Kidney (tissue), 14 donors: ENCODE measurements around the gene PGA3. TPM values are rescaled to one million over a fixed set of nuclear protein-coding genes. Genes with fewer than 3 reads are reported as not detected.

Source experiments
- DNase-seq, 5 donors: peaks; one replicate each; pipeline ENCODE4 v3.0.0-alpha.2; 2013 to 2020
- FAIRE-seq: peaks from 2 replicates; lab custom pipeline; 2012; peaks lifted over from hg19 to GRCh38; lab: Jason Lieb, UNC
- H3K27ac ChIP-seq, 2 donors: one replicate each; pipeline ENCODE4 v1.7.0; 2013; ENCODE audit warnings: low read depth in 2 of 2, low read length in 2 of 2, inconsistent platforms in 1 of 2
- H3K27me3 ChIP-seq: one replicate; pipeline ENCODE4 v1.7.1; 2013; ENCODE audit warnings: low read length, inconsistent platforms; ENCODE audit not compliant: control insufficient read depth, insufficient read depth
- H3K36me3 ChIP-seq, 3 donors: one replicate each; pipeline versions ENCODE4 v1.7.0 to v1.7.1; 2013; ENCODE audit warnings: low read length in 3 of 3, control low read depth in 1 of 3, inconsistent platforms in 1 of 3; ENCODE audit not compliant: insufficient read depth in 3 of 3, control insufficient read depth in 2 of 3
- H3K4me1 ChIP-seq, 3 donors: one replicate each; pipeline versions ENCODE4 v1.7.0 to v1.7.1; 2013; ENCODE audit warnings: low read length in 3 of 3, inconsistent platforms in 1 of 3, low read depth in 1 of 3; ENCODE audit not compliant: control insufficient read depth in 2 of 3, insufficient read depth in 2 of 3
- H3K4me3 ChIP-seq, 3 donors: one replicate each; pipeline versions ENCODE4 v1.7.0 to v1.8.1; 2013; ENCODE audit warnings: low read length in 3 of 3, control low read depth in 1 of 3, inconsistent platforms in 1 of 3
- H3K9ac ChIP-seq, 3 donors: one replicate each; pipeline versions ENCODE4 v1.7.0 to v1.7.1; 2013; ENCODE audit warnings: low read length in 3 of 3, control low read depth in 1 of 3, inconsistent platforms in 1 of 3
- H3K9me3 ChIP-seq, 3 donors: one replicate each; pipeline versions ENCODE4 v1.7.0 to v1.7.1; 2013; ENCODE audit warnings: low read length in 3 of 3, control low read depth in 1 of 3, inconsistent platforms in 1 of 3; ENCODE audit not compliant: control insufficient read depth in 2 of 3, insufficient read depth in 1 of 3
- CTCF ChIP-seq: IDR thresholded peaks from 3 replicates; pipeline ENCODE4 v1.5.1; 2012; ENCODE audit warnings: mild to moderate bottlenecking, moderate library complexity, borderline replicate concordance; ENCODE audit not compliant: insufficient read depth; ENCODE audit errors: extremely low read depth
- intact Hi-C: fragments of 100-400 bp; cut with DNase I; formaldehyde crosslinking; loops from one replicate; pipeline ENCODE4 v1.11.1; 2022
- polyA plus RNA-seq: library from polyadenylated mRNA; stranded (reverse); fragments of 350-450 nt; fragmentation: Illumina TruSeq; extraction: RNeasy Lipid Tissue Mini Kit (QIAGEN cat#74804); gene quantifications from one replicate; pipeline ENCODE4 v1.2.3, GENCODE V29; 2014; ENCODE audit warnings: low read depth, low replicate concordance; ENCODE audit not compliant: insufficient read depth
- total RNA-seq: library from RNA; stranded (reverse); fragmentation: NEBNext Ultra II Directional; extraction: Animal tissue kit (Norgen Biotek cat#: 25700); gene quantifications from one replicate; pipeline ENCODE4 v1.2.1, GENCODE V29; 2021
- donor health status: control.
- donor health status: control.
- donor health status: control.
- donor health status: control.
- donor health status: control.
- donor health status: DM: yes; HTN: yes; CAD: no.
- donor health status: Normal renal cell carcinoma (clear cell type).

PGA3 gene
- total and polyA plus RNA-seq, 2 donors from 2014 or later, result 0.54 TPM; not detected in 1

GRCh38 chr11:61186504-61186903 is 16.8 kb upstream of the PGA3 start:
- no peaks in the 10 kb centered on the region for H3K36me3 ChIP-seq
- intact Hi-C loops, result no loop called here
- H3K9me3 ChIP-seq, result no peaks in the 10 kb centered on the region
- H3K9ac ChIP-seq, result no peak overlapping the region
- no peak overlapping the region for H3K4me3 ChIP-seq
- no peaks in the 10 kb centered on the region for H3K4me1 ChIP-seq
- H3K27ac ChIP-seq, result no peak overlapping the region
- no peak for TF ChIP-seq CTCF
- FAIRE-seq, result no peak
- DNase-seq, result no peak
- H3K27me3 ChIP-seq, result no peaks in the 10 kb centered on the region

- FAIRE-seq, result no peak
- Histone ChIP-seq H3K27ac (no peak overlapping the region), H3K36me3 (no peaks in the 10 kb centered on the region), H3K4me3 (no peak overlapping the region), H3K27me3 (no peaks in the 10 kb centered on the region), H3K9ac (no peak overlapping the region), H3K9me3 (no peaks in the 10 kb centered on the region), H3K4me1 (no peaks in the 10 kb centered on the region)
- intact Hi-C loops, result no loop called here
- peak in 4 of 5 donors; percentile 91 to 95 (median 93) for DNase-seq
- TF ChIP-seq CTCF, result peak; percentile 93
Measured at GRCh38 chr11:61187505-61188130, 15.7 kb upstream of the PGA3 start.

- Histone ChIP-seq H3K9ac (no peak overlapping the region), H3K9me3 (no peaks in the 10 kb centered on the region), H3K4me3 (no peak overlapping the region), H3K4me1 (peaks cover 2 to 12% (median 7%) of the 10 kb centered on the region in 3 donors), H3K36me3 (no peaks in the 10 kb centered on the region), H3K27me3 (no peaks in the 10 kb centered on the region), H3K27ac (no peak overlapping the region)
- intact Hi-C loops, result no loop called here
- FAIRE-seq, result no peak
- no peak for TF ChIP-seq CTCF
- DNase-seq, result no peak
Measured at GRCh38 chr11:61189933-61190332, 13.4 kb upstream of the PGA3 start.
